A549 (cell line): ENCODE measurements around the gene KRT17. TPM values are rescaled to one million over a fixed set of nuclear protein-coding genes. Genes with fewer than 3 reads are reported as not detected.
A peak's percentile ranks its signal among the peaks of the same experiment; 100 is the strongest.

ENCODE experiments used
- ATAC-seq, 2 experiments: fragments of 200-7000 bp in 1 of 2; fragments of >200 bp in 1 of 2; cut with Nextera tagmentation in 1 of 2; cut with Tn5 transposase in 1 of 2; 3 replicates each; pipeline versions ENCODE4 v1.8.0 to v1.9.1; 2018 to 2020; ENCODE audit warnings: mild to moderate bottlenecking in 1 of 2, moderate library complexity in 1 of 2
- CTCF ChIA-PET: fragments of 300-600 bp; sonication (Branson Sonifier 250); formaldehyde crosslinking; extraction: SDS; loops from one replicate; lab custom pipeline; 2021; ENCODE audit warnings: antibody characterized with exemption, inconsistent platforms; lab: Yijun Ruan, JAX
- POLR2A ChIA-PET: fragments of 350-600 bp; formaldehyde crosslinking; extraction: SDS; loops from one replicate; lab custom pipeline; 2021; ENCODE audit warnings: antibody characterized with exemption, inconsistent platforms; lab: Yijun Ruan, JAX
- DNase-seq, 2 experiments: peaks; one replicate each; pipeline versions ENCODE4 v3.0.0 to v3.0.0-alpha.2; 2011 to 2016; ENCODE audit warnings: low read depth in 1 of 2, low spot score in 1 of 2
- FAIRE-seq: peaks from 2 replicates; lab custom pipeline; 2011; peaks lifted over from hg19 to GRCh38; lab: Jason Lieb, UNC
- H3K27ac ChIP-seq, 2 experiments: fragments of >200 bp; sonication (Bioruptor Twin); formaldehyde crosslinking; 3 replicates each; pipeline ENCODE4 v1.5.1; 2016 to 2017
- H3K4me1 ChIP-seq: fragments of >200 bp; sonication (Bioruptor Twin); formaldehyde crosslinking; 3 replicates; pipeline ENCODE4 v1.6.1; 2016
- H3K4me2 ChIP-seq: fragments of >200 bp; sonication (Bioruptor Twin); formaldehyde crosslinking; 3 replicates; pipeline ENCODE4 v1.6.1; 2016
- H3K4me3 ChIP-seq: fragments of >200 bp; sonication (Bioruptor Twin); formaldehyde crosslinking; 3 replicates; pipeline ENCODE4 v1.5.1; 2016
- H3K9me3 ChIP-seq: fragments of >200 bp; sonication (Bioruptor Twin); formaldehyde crosslinking; 3 replicates; pipeline ENCODE4 v1.6.1; 2016
- ATOH8 ChIP-seq: fragments of 250-450 bp; sonication (Bioruptor Pico); IDR thresholded peaks from 2 replicates; pipeline ENCODE4 v1.5.0; 2020; ENCODE audit warnings: low read depth, mild to moderate bottlenecking, moderate library complexity
- CBX8 ChIP-seq: fragments of 200-600 bp; sonication (generic); IDR thresholded peaks from 2 replicates; pipeline ENCODE4 v1.6.1; 2016
- CEBPB ChIP-seq, 2 experiments: fragments of >200 bp in 1 of 2; sonication (Bioruptor Twin) in 1 of 2; formaldehyde crosslinking in 1 of 2; IDR thresholded peaks; 2 replicates each; pipeline ENCODE4 v1.6.1; 2012 to 2016
- CHD4 ChIP-seq: fragments of 200-600 bp; sonication (generic); IDR thresholded peaks from 2 replicates; pipeline ENCODE4 v1.6.1; 2016; ENCODE audit warnings: antibody characterized with exemption, mild to moderate bottlenecking, borderline replicate concordance
- EHF ChIP-seq: fragments of 250-450 bp; sonication (Bioruptor Pico); IDR thresholded peaks from 2 replicates; pipeline ENCODE4 v1.5.0; 2020; ENCODE audit warnings: mild to moderate bottlenecking
- ESRRA ChIP-seq: fragments of 150-350 bp; IDR thresholded peaks from 2 replicates; pipeline ENCODE4 v1.6.1; 2014; ENCODE audit warnings: mild to moderate bottlenecking, low read length, borderline replicate concordance
- FOSL2 ChIP-seq, 2 experiments: fragments of 450-650 bp in 1 of 2; fragments of >200 bp in 1 of 2; sonication (Bioruptor Twin) in 1 of 2; formaldehyde crosslinking; IDR thresholded peaks; 2 replicates each; pipeline versions ENCODE4 v1.5.0 to v1.6.1; 2016 to 2020; ENCODE audit warnings: mild to moderate bottlenecking in 1 of 2, moderate library complexity in 1 of 2
- FOXS1 ChIP-seq: fragments of 250-450 bp; sonication (Bioruptor Pico); IDR thresholded peaks from 2 replicates; pipeline ENCODE4 v1.5.0; 2020; ENCODE audit warnings: mild to moderate bottlenecking, moderate library complexity
- HDAC2 ChIP-seq: fragments of 200-600 bp; sonication (generic); IDR thresholded peaks from 2 replicates; pipeline ENCODE4 v1.6.1; 2016
- HES2 ChIP-seq: fragments of >200 bp; sonication (Bioruptor Twin); formaldehyde crosslinking; IDR thresholded peaks from 2 replicates; pipeline ENCODE4 v1.6.1; 2016
- JUNB ChIP-seq: fragments of >200 bp; sonication (Bioruptor Twin); formaldehyde crosslinking; IDR thresholded peaks from 2 replicates; pipeline ENCODE4 v1.6.1; 2016
- MAZ ChIP-seq: fragments of 150-350 bp; IDR thresholded peaks from 2 replicates; pipeline ENCODE4 v1.6.1; 2014; ENCODE audit warnings: antibody characterized with exemption, low read depth, low read length, borderline replicate concordance
- RAD21 ChIP-seq, 2 experiments: fragments of >200 bp in 1 of 2; sonication (Bioruptor Twin) in 1 of 2; formaldehyde crosslinking in 1 of 2; IDR thresholded peaks in 1 of 2; conservative IDR thresholded peaks in 1 of 2; 2 replicates in 1 of 2; 3 replicates in 1 of 2; pipeline ENCODE4 v1.6.1; 2012 to 2018; ENCODE audit warnings: inconsistent platforms in 1 of 2
- RARB ChIP-seq: fragments of 250-450 bp; sonication (Bioruptor Pico); IDR thresholded peaks from 2 replicates; pipeline ENCODE4 v1.8.0; 2021; ENCODE audit warnings: mild to moderate bottlenecking, moderate library complexity
- REST ChIP-seq: fragments of 200-600 bp; sonication (generic); IDR thresholded peaks from 2 replicates; pipeline ENCODE4 v1.6.1; 2016; ENCODE audit warnings: antibody characterized with exemption, mild to moderate bottlenecking, moderate library complexity
- RFX5 ChIP-seq: fragments of 450-650 bp; IDR thresholded peaks from 2 replicates; pipeline ENCODE4 v1.7.1; 2014; ENCODE audit warnings: antibody characterized with exemption, mild to moderate bottlenecking, moderate library complexity
- SMC3 ChIP-seq: fragments of >200 bp; sonication (Bioruptor Twin); formaldehyde crosslinking; IDR thresholded peaks from 3 replicates; pipeline ENCODE4 v1.6.1; 2018; ENCODE audit warnings: inconsistent platforms
- SREBF2 ChIP-seq: fragments of 450-650 bp; IDR thresholded peaks from 2 replicates; pipeline ENCODE4 v1.6.1; 2014; ENCODE audit warnings: mild to moderate bottlenecking, moderate library complexity
- USF2 ChIP-seq: fragments of 450-650 bp; IDR thresholded peaks from 2 replicates; pipeline ENCODE4 v1.6.1; 2014; ENCODE audit warnings: antibody characterized with exemption
- ZC3H11A ChIP-seq: fragments of 450-650 bp; IDR thresholded peaks from 2 replicates; pipeline ENCODE4 v1.6.1; 2014; ENCODE audit warnings: antibody characterized with exemption, mild to moderate bottlenecking
- ZSCAN20 ChIP-seq: fragments of 250-450 bp; sonication (Bioruptor Pico); IDR thresholded peaks from 2 replicates; pipeline ENCODE4 v1.8.0; 2022; ENCODE audit warnings: mild to moderate bottlenecking, moderate library complexity
- WGBS: methylation state at CpG from one replicate; pipeline ENCODE4 v1.1.6; 2017; ENCODE audit errors: missing lambda C conversion rate; 5-methylcytosine and 5-hydroxymethylcytosine counted together
- polyA minus RNA-seq: library from RNA; depleted of rRNA, polyadenylated mRNA; stranded (reverse); fragments of >200 nt; gene quantifications from 2 replicates; pipeline ENCODE4 v1.2.3, GENCODE V29; 2011; rRNA and poly(A)+ RNA removed
- polyA plus RNA-seq, 4 experiments: library from polyadenylated mRNA; depleted of rRNA in 3 of 4; stranded (reverse); fragments of >200 nt; fragmentation: RNase III in 1 of 4; extraction: RNeasy Plus Mini Kit Qiagen cat#74134 plus additional on column Dnase treatment in 1 of 4; gene quantifications; 2 replicates in 3 of 4; 3 replicates in 1 of 4; pipeline ENCODE4 v1.2.3, GENCODE V29; 2011 to 2017

KRT17 gene
- polyA plus RNA-seq (2011; rRNA removed) (0.78 and 1.2 TPM in 2 replicates), polyA plus RNA-seq (2017; fragmentation: RNase III; extraction: RNeasy Plus Mini Kit Qiagen cat#74134 plus additional on column Dnase treatment) (0.43 to 0.57 TPM (median 0.56 TPM) in 3 replicates), polyA minus RNA-seq (0.83 and 1.2 TPM in 2 replicates)
- polyA plus RNA-seq (2012; cell fraction: cytosol; rRNA removed): 1.1 and 1.4 TPM in 2 replicates
- 1.2 and 2.0 TPM in 2 replicates for polyA plus RNA-seq (2012; cell fraction: nucleus; rRNA removed)

- WGBS: 80% methylated on average over 33 of the region's 33 CpGs
- peak in 1 of 2 experiments; percentile 60; a peak in 2 of 6 replicates for ATAC-seq
- Histone ChIP-seq H3K4me2 (no peak within 1 kb of the TSS), H3K9me3 (no peaks in the 10 kb centered on the region), H3K4me1 (peaks cover 9% of the 10 kb centered on the region; the same call in 2 of the 3 replicates), H3K4me3 (no peak within 1 kb of the TSS), H3K27ac (no peak within 1 kb of the TSS)
- ChIA-PET POLR2A (no interaction called here), CTCF (interaction anchor here (0.9 to 9.5 kb wide), 5 partner anchors 24 to 767 kb away, joined by 3 to 56 read pairs (median 5); no protein-coding TSS in a partner anchor)
- TF ChIP-seq CBX8 (no peak), JUNB (no peak), ZSCAN20 (CRISPR knock-in tag) (no peak), ATOH8 (CRISPR knock-in tag) (no peak), ZC3H11A (no peak), SMC3 (no peak), RARB (no peak), EHF (CRISPR knock-in tag) (no peak), HES2 (no peak), ESRRA (no peak), SREBF2 (no peak), HDAC2 (no peak), CHD4 (no peak), FOXS1 (CRISPR knock-in tag) (no peak), REST (no peak), MAZ (no peak)
- no peak for FAIRE-seq
- no peak for DNase-seq
Measured at GRCh38 chr17:41624208-41625101, at the start of gene KRT17. Gene KRT17 (minus strand): TSS chr17:41624575. CDS start chr17:41624509, 66 bp downstream.

- POLR2A ChIA-PET: interaction anchor here (0.6 kb wide), 1 partner anchor 8 kb away, joined by 3 read pairs; no protein-coding TSS in a partner anchor
Measured at GRCh38 chr17:41672153-41672552, 47.8 kb upstream of the KRT17 start.

More at GRCh38 chr17:41672153-41672552, 47.8 kb upstream of the KRT17 start:
- Histone ChIP-seq H3K27ac (no peak overlapping the region), H3K4me2 (no peak overlapping the region), H3K4me3 (no peak overlapping the region), H3K4me1 (peaks cover 34% of the 10 kb centered on the region), H3K9me3 (no peaks in the 10 kb centered on the region)
- CTCF ChIA-PET: interaction anchor here (1.0 to 20.9 kb wide), 6 partner anchors 9 to 818 kb away, joined by 3 to 418 read pairs (median 7); partner anchors contain the start of gene EIF1
- ATAC-seq: no peak
- no peak for FAIRE-seq
- WGBS: 87% methylated on average over 7 of the region's 7 CpGs
- DNase-seq: no peak
- TF ChIP-seq FOXS1 (CRISPR knock-in tag): no peak
- no peak for TF ChIP-seq RAD21 (conservative IDR thresholded peaks at IDR 0.05 in 1 of 2, IDR thresholded peaks at IDR 0.05 in 1 of 2)
- TF ChIP-seq CEBPB (IDR thresholded peaks at IDR 0.05): no peak
- TF ChIP-seq FOSL2 (IDR thresholded peaks at IDR 0.05): no peak
- no peak for TF ChIP-seq FOSL2 (CRISPR knock-in tag; IDR thresholded peaks at IDR 0.05)
- no peak for TF ChIP-seq USF2
- no peak for TF ChIP-seq RFX5
